Adrenal gland (tissue), 5 donors: ENCODE data around the gene ORAI3.

Experiments used
- POLR2A ChIP-seq, 2 donors: fragments of 450-650 bp; IDR thresholded peaks; one replicate each; pipeline ENCODE4 v1.6.1; 2017; ENCODE audit warnings: antibody characterized with exemption in 2 of 2, mild to moderate bottlenecking in 2 of 2, moderate library complexity in 1 of 2
- TF ChIP-seq, protein P1 (sequence below), 6 experiments: fragments of 450-650 bp in 4 of 6; fragments of 200-600 bp in 2 of 6; sonication (generic) in 1 of 6; IDR thresholded peaks; 1 replicate in 5 of 6; 2 replicates in 1 of 6; pipeline versions ENCODE4 v1.5.1 to v1.8.0; 2016 to 2021; ENCODE audit warnings: antibody characterized with exemption in 6 of 6, mild to moderate bottlenecking in 2 of 6, moderate library complexity in 1 of 6
- donor health status: DM: no; HTN: no; CAD: no.

DNA sequence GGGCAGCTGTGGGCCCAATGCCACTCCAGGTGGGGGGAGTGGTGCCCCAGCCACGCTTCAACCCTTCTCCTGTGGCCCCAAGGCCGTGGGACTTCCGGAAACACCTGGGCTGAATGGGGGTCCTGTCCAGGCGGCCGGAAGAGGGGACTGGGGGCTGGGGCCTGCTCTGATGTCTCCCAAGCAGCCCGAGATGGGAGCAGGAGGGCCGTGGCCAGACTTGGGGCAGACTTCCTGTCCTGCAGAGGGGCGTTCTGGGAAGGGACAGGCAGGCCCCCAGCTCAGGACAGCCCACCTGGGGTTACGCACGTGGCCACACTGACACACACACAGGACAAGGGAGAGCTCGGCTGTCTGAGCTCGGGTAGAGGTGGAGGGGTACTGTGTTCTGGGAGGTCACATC is 41.2 kb downstream of the ORAI3 start:
- TF ChIP-seq, protein P1, sequence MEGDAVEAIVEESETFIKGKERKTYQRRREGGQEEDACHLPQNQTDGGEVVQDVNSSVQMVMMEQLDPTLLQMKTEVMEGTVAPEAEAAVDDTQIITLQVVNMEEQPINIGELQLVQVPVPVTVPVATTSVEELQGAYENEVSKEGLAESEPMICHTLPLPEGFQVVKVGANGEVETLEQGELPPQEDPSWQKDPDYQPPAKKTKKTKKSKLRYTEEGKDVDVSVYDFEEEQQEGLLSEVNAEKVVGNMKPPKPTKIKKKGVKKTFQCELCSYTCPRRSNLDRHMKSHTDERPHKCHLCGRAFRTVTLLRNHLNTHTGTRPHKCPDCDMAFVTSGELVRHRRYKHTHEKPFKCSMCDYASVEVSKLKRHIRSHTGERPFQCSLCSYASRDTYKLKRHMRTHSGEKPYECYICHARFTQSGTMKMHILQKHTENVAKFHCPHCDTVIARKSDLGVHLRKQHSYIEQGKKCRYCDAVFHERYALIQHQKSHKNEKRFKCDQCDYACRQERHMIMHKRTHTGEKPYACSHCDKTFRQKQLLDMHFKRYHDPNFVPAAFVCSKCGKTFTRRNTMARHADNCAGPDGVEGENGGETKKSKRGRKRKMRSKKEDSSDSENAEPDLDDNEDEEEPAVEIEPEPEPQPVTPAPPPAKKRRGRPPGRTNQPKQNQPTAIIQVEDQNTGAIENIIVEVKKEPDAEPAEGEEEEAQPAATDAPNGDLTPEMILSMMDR (IDR thresholded peaks at IDR 0.05) = no peak
- TF ChIP-seq POLR2A (IDR thresholded peaks at IDR 0.05) = no peak
